BE2C (cell line): ENCODE measurements around the gene ITGA3.

Experiments used
- DNase-seq: peaks from one replicate; pipeline ENCODE4 v3.0.0-alpha.2; 2020
- H3K27me3 ChIP-seq: fragments of 250-450 bp; sonication (Bioruptor Pico); 2 replicates; pipeline ENCODE4 v1.5.1; 2020; ENCODE audit warnings: mild to moderate bottlenecking
- H3K36me3 ChIP-seq: fragments of 250-450 bp; sonication (Bioruptor Pico); 2 replicates; pipeline ENCODE4 v1.5.1; 2020; ENCODE audit warnings: mild to moderate bottlenecking
- H3K4me1 ChIP-seq: fragments of 250-450 bp; sonication (Bioruptor Pico); 2 replicates; pipeline ENCODE4 v1.5.1; 2020
- H3K4me3 ChIP-seq: 2 replicates; pipeline ENCODE4 v1.5.1; 2011; ENCODE audit warnings: low read depth, low read length
- H3K9me3 ChIP-seq: fragments of 250-450 bp; sonication (Bioruptor Pico); 2 replicates; pipeline ENCODE4 v1.5.1; 2020
- TF ChIP-seq, protein P1 (sequence below): IDR thresholded peaks from 2 replicates; pipeline ENCODE4 v1.5.1; 2012; ENCODE audit warnings: mild to moderate bottlenecking, low read depth, low read length

The ITGA3 gene

DNA sequence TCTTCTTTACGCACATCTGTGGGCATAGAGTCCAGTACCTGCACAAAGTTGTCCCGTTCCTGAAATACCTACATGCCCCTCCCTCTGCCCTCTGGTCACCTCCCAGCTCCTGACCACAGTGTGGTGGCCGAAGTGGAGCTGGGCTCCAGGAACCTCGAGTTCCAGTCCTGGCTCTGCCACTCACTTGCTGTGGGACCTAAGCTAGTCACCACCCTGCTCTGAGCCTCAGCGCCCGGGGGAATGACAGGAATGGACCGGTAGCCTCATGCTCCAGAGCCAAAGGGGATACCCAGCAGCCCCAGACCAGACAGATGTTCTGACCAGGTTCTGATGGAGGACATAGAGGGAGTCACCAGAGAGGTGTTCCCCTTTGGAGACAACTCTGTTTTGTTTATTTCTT lies 26.7 kb upstream of the ITGA3 start:
- no peaks in the 10 kb centered on the region; the same call in 1 of the 2 replicates for H3K4me1 ChIP-seq

DNA sequence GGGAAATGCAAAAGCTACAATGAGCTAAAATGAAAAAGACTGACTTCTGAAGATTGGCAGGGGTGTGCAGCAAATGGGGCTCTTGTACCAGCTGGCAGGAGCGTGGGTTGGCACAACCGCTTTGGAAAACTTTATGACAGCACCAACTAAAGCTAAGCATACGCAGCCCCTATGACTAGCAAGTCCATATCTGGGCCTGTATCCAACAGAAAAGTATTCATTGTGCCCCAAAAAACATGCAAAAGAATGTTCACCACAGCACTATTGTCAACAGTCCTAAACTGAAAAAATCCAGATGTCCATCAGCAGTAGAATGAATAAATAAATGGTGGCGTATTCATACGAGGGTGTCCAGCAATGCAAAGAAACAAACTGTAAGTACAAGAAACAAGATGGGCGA lies 22.6 kb upstream of the ITGA3 start:
- Histone ChIP-seq H3K9me3 (no peaks in the 10 kb centered on the region), H3K36me3 (no peaks in the 10 kb centered on the region), H3K4me1 (no peaks in the 10 kb centered on the region), H3K27me3 (no peaks in the 10 kb centered on the region), H3K4me3 (no peak overlapping the region)
- TF ChIP-seq, protein P1, sequence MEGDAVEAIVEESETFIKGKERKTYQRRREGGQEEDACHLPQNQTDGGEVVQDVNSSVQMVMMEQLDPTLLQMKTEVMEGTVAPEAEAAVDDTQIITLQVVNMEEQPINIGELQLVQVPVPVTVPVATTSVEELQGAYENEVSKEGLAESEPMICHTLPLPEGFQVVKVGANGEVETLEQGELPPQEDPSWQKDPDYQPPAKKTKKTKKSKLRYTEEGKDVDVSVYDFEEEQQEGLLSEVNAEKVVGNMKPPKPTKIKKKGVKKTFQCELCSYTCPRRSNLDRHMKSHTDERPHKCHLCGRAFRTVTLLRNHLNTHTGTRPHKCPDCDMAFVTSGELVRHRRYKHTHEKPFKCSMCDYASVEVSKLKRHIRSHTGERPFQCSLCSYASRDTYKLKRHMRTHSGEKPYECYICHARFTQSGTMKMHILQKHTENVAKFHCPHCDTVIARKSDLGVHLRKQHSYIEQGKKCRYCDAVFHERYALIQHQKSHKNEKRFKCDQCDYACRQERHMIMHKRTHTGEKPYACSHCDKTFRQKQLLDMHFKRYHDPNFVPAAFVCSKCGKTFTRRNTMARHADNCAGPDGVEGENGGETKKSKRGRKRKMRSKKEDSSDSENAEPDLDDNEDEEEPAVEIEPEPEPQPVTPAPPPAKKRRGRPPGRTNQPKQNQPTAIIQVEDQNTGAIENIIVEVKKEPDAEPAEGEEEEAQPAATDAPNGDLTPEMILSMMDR, result no peak
- DNase-seq, result no peak

More for the DNA sequence above, 26.7 kb upstream of the ITGA3 start:
- Histone ChIP-seq H3K27me3 (no peaks in the 10 kb centered on the region), H3K4me3 (no peak overlapping the region), H3K9me3 (no peaks in the 10 kb centered on the region), H3K36me3 (no peaks in the 10 kb centered on the region)
- TF ChIP-seq, protein P1, result no peak
- no peak for DNase-seq

DNA sequence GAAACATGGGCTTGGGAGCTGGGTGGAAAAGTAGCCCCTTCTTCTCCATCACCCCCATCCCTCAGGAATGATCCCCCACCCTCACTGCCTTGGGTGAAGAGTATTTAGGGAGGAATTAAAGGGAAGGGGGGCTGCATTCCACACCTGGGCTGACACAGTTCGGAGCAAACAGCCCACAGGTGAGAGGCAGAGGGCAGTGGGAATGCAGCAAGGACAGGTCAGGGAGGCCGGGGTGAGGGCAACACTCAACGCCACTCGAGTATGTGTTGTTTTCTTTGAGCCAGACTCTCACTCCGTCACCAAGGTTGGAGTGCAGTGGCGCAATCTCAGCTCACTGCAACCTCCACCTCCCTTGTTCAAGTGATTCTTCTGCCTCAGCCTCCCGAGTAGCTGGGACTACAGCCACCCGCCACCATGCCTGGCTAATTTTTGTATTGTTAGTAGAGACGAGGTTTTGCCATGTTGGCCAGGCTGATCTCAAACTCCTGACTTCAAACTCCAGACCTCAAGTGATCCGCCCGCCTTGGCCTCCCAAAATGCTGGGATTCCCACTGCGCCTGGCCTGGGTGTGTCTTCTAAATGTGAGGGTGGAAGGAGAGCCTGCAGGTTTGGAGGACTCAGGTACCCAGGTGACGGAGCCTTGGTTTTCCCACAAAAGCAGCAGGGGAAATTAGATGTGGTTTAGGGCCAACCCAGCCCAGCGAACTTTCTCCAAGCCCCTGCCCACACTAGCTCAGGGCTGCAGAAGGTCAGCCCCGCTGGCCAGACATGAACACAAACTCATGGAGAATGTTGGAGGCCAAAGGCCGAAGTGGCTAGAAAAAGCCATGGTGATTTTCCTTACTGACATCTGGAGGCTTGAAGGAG lies 21.2 kb upstream of the ITGA3 start:
- Histone ChIP-seq H3K4me3 (no peak overlapping the region), H3K4me1 (no peaks in the 10 kb centered on the region), H3K27me3 (no peaks in the 10 kb centered on the region), H3K36me3 (no peaks in the 10 kb centered on the region), H3K9me3 (no peaks in the 10 kb centered on the region)
- TF ChIP-seq, protein P1, result no peak
- DNase-seq, result no peak

DNA sequence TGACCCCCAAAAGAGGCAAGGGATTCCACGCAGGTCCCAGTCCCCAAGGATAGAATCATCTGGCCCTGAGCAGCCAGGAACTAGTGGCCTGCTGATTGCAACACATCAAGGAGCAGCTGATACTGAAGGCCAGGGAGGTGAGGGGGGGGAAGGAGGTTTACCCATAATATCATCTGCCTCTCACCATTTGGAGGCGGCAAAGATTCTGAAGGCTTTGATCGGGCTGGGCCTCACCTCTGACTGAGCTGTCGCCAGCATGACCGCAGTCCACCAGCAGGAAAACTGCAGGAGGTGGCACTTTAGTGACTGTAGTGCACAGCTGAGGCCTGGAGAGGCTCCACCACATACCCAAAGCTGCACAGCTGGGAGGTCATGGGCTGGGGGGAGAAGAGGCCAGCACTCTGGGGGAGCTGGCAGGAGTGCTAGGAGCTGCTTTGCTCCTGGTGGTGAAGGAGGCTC lies 20.5 kb upstream of the ITGA3 start:
- H3K4me1 ChIP-seq, result no peaks in the 10 kb centered on the region
- no peaks in the 10 kb centered on the region for H3K36me3 ChIP-seq
- no peaks in the 10 kb centered on the region for H3K27me3 ChIP-seq
- TF ChIP-seq, protein P1, result no peak
- DNase-seq, result no peak
- H3K9me3 ChIP-seq, result no peaks in the 10 kb centered on the region
- no peak overlapping the region for H3K4me3 ChIP-seq

DNA sequence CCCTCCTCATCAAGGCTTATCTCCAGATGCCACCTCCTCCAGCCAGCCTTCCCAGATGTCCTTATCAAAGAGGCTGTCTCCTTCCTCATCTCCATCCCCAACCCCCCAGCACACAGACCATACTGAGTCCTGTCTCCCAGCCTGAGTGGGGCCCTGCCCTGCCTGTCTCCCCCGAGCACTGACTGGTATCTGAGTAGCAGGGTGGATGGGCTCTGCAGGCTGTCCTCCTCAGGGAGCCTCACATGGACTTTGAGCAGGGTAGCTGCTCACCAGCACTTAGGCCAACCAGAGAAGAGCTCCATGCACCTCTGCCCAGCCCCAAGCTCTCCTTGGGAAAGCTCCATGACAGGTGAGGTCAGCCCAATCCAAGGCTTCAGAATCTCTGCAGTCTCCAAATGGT lies 20.0 kb upstream of the ITGA3 start:
- H3K4me1 ChIP-seq, result no peaks in the 10 kb centered on the region
- H3K4me3 ChIP-seq, result no peak overlapping the region
- H3K27me3 ChIP-seq, result no peaks in the 10 kb centered on the region
- no peaks in the 10 kb centered on the region for H3K9me3 ChIP-seq
- no peaks in the 10 kb centered on the region for H3K36me3 ChIP-seq
- TF ChIP-seq, protein P1, result no peak
- no peak for DNase-seq
